ENCODE results near the gene CDK4.
A peak's percentile ranks its signal among the peaks of the same experiment; 100 is the strongest.

Gene CDK4

DNA sequence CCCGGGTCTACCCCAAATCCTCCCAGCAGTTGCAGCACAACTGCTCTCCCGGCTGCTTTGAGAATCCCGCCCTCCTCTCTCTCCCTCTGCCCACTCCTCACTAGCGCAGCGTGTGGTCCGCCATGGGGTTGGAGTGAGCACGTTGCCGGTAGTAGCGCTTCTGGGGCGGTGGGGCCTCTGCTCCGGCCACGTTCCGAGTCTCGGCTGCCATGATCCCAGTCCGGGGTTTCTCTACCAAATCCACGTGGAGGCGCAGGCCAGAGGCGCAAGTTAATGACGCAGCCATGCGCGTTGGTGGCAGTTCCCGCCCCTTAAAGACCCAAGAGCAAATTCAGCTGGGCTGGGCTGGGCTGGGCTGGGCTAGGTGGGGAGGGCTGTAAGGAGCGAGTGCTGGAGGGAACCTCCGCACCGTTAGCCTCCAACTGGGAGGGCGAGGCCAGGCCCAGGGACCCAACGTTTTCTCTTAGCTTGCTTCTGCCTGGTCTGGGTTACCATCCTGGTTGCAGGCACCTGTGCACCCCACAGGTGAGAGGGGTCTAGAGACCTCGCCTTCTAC is 19.8 kb upstream of the CDK4 start, which contains the start of gene METTL1:
METTL1 (minus strand) TSS at position 233 of the 556 bp plus-strand sequence; CDS start at position 211, 22 bp downstream.
- DNase-seq (ENCODE audit: low read depth in 2 of 2), result peak; percentile 83 to 84

DNA sequence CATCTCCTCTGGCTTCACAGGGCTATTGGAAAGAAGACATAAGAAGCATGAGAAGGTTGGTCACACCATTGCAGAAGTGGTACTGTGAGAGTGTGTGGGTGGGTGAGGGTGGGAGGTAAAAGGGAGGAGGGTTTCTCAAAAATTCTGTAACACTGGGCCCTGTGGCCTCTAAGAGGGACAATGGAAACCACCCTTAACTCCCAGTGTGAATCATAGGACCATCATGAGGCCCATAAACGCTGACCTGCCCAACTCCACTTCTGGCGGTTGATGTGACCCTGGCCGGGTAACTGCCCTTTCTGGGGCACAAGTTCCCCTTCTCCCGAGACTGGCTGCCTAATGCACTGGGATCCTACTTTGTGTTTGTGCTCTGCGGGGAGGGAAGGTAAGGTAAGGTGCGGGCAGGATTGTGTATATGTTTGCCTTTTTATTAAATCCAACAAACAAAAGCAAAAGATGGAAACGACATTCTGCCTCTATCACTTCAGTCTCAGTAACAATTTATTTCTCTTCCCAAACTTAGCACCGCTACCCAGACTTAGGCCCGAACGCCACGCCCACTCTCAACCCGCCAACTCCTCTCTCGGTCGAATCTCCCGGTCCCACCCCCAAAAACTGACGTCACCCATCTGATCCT is 19.2 kb upstream of the CDK4 start:
- peak; percentile 87 to 88 for DNase-seq (ENCODE audit: low read depth in 2 of 2)

DNA sequence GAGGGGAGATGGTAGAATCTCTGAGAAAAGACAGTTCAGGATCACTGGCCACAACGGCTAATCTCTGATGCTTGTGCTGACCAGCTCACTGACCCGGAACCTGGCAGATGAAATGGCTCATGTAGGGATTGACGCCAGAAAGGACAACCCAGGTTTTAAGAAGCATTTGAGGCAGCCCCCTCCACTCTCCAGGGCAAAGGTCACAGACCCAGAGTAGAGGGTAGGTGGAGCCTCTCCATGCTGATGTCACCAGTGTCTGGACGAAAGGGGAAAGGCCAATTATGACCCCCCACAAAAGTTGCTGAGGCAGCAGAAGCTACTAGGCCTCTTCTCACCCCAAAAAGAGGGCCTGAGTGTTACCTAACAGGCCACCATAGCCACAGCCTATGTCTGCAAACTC is 18.6 kb upstream of the CDK4 start:
- no peak for DNase-seq (ENCODE audit: low read depth in 2 of 2)

DNA sequence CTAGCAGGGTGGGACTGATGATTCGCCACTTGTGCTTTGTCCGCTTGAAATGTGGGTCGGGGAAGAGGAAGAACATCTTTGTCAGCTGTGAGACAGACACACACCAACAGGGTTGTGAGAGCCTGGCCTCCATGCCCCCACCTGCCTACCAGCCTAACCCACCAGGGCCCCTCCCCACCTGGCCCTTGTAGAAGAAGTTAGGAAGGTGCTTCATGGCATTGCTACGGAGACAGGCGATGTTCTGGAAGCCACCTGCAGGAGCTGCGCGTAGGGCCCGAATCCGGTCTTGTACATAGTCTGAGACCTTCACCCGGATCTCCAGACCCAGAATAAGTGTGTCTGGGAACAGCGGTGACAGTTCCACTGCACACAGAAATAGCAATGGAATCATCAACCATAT is 17.5 kb upstream of the CDK4 start:
- DNase-seq (ENCODE audit: low read depth in 2 of 2), result no peak

DNA sequence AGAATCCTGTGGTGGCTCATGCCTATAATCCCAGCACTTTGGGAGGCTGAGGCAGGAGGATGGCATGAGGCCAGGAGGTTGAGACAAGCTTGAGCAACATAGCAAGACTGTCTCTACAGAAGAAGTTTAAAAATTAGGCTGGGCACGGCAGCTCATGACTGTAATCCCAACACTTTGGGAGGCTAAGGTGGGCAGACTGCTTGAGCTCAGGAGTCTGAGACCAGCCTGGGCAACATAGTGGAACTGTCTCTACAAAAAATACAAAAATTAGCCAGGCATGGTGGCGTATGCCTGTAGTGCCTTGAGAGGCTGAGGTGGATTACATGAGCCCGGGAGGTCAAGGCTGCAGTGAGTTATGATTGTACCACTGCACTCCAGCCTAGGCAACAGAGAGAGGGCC is 15.8 kb upstream of the CDK4 start:
- no peak for DNase-seq (ENCODE audit: low read depth in 2 of 2)

DNA sequence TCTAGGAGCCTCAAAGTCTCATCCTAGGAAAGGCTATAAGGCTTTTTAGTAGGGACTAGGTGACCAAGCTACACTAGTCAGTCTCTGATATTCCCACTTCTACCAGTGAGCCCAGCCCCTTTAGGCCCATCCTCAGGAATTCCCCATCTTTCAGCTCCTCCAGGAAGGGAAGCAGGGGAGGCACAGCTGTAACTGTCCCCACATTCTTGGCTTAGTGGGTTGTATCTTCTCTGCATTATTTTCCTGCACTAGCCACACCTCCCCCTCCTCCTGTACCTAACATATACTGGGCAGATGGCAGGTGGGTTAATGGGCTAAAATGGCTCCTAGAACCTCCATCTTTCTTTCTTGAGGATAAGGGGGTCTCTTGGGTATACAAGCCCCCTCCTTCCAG is 15.2 kb upstream of the CDK4 start:
- no peak for DNase-seq (ENCODE audit: low read depth in 2 of 2)

DNA sequence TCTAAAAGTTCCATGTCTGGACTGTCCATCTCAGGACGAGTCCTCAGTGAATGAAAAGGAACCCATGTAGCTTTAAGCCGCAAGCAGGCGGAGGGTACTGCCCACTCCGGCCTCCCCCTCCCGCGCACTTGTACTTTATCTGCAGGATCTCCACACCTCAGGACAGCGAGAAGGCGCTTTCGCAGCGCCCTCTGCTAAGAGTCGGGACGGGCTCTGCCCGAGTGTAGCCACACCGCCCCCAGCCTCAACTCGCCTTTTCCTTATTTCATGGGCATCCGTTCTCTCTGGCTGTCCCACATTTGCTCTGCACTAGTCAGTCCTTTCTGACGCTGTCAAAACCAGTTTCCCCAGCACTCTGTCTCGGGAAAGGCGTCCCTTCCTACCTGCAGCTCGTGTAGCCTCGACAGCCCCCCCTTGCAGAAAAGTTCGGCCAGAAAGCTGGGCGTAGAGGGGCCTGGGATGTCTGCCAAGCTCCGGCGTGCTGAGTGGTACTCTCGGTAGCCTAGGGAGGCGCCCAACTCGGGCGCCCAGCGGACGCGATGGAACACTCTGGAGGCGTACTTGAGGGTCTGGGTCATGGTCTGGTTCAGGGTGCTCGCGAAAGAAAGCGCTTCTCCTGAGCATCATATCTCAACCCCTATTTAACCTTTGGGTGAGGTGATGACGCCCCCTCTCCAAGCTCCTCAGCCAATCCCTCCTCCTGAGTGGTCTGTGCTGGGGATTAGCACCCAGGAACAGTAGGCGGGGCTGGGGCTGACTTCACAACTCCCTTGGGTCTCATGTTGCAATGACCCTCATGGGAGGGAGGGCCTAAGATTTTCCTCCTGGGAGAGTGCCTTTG is 14.6 kb upstream of the CDK4 start, which contains the start of gene CYP27B1:
CYP27B1 (minus strand) TSS at position 615 of the 841 bp plus-strand sequence; CDS start at position 578, 37 bp downstream.
- no peak for DNase-seq (ENCODE audit: low read depth in 2 of 2)

DNA sequence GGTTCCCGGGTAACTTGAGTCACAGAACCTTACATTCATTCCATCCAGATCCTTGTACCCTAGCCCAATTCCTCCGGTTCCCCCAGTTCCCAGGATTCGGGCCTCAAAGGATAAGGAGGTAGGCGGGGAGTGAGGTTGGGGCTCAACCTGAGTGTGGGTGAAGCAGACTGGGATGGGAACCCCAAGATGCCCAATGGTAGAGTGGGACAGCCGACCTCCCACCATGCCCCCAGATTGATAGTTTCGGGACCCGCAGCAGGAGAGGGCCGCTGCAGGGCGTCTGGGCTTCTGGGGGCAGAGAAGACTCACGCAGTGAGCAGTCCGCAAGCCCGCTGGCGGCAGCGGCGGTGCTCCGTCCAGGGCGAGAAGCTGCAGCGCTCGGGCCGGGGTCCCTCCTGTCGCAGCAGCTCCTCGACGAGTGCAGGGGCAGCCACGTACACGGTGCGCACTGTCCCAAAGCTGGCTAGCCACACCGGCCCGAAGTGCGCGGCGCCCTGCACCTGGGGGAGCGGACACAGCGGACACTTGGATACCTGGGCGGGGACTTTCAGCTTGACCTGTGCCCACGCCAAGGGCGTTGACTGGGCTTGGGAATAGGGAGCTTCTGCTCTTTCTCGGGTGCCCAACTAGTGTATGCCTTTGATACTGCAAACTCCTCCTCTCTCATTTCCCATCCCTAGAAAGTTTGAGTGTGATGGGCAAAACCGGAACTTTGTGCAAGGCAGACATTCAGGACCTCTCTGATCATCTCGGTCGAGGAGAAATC is 13.8 kb upstream of the CDK4 start:
- DNase-seq (ENCODE audit: low read depth in 2 of 2), result no peak

DNA sequence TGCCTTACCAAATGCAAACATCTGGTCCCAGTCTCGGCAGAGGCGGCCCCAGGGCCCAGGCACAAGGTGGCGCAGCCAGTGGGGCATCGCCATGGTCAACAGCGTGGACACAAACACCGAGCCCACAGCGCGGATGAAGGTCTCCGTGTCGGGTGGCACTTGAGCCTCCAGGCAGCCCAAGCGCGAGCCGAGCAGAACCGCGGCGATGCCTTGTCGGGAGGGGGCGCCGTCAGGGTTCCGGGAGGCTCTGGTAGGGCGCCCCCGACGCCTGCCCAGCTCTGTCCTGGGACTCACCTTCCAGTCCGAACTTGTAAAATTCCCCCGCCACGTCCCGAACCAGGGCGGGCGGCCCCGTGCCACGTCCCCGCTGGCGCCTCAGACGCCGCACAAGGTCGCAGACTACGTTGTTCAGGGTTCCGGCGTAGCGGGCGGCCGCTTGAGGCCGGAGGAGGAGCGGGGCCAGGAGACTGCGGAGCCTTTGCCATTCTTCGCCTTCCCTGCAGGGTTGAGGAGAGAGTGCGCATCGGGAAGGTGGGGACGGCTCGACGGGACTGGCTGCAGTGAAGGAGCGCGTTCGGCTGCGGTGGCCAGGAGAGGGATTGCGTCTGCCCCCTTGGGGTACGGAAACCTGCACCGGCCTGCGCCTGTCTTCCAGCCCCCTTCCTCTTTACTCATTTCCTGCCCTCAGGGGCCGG is 13.0 kb upstream of the CDK4 start:
- peak in 1 of 2 donors; percentile 63 for DNase-seq (ENCODE audit: low read depth in 2 of 2)

DNA sequence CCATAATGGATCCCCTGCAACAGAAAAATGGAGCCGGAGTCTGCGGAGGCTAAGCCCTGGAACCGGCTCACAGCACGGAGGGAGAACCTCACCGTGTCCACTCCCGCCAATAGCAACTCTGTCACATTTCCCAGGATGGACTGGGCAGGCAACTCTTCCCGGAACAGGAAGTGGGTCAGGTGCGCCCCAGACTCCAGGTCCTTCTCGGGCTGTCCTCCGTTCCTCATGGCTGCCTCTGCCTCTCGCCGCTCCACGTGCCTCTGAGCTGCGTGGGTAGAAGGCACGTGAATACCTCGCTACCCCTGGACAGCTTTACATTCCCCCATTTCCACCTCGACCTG is 12.5 kb upstream of the CDK4 start:
- peak in 1 of 2 donors; percentile 41 for DNase-seq (ENCODE audit: low read depth in 2 of 2)

DNA sequence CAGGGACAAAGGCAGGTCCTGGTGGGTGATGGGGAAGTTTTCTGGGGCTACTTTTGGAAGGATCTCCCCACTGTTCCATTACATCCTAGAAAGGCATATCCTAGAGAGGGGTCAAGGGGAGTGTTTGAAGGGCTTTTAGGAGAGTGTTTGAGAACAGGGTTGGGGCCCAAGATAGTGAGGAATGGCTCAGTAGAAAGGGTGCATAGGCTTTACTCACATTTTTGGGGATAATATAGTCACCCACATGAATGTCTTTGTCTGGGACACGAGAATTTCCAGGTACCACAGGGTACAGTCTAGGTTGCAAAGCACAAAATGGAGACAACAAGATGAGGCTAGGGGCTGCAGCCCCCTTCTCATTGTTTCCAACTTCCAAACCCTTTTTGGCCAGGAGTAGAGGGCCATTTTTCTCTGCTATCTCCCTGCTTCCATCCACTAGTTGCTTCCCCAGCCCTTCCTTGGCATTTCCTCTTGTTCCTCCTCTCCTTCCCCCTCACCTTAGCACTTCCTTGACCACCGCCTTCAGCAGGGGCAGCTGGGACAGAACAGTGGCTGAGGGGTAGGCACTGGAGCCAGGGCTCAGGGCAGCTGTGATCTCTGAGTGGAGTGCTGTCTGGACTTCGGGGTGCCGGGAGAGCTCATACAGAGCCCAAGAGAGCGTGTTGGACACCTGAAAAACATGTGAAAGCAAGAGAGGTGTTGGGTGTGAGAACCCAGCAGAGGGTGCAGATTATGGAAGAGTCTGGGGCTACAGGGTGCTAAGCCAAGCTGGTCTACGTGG is 12.0 kb upstream of the CDK4 start:
- no peak for DNase-seq (ENCODE audit: low read depth in 2 of 2)

DNA sequence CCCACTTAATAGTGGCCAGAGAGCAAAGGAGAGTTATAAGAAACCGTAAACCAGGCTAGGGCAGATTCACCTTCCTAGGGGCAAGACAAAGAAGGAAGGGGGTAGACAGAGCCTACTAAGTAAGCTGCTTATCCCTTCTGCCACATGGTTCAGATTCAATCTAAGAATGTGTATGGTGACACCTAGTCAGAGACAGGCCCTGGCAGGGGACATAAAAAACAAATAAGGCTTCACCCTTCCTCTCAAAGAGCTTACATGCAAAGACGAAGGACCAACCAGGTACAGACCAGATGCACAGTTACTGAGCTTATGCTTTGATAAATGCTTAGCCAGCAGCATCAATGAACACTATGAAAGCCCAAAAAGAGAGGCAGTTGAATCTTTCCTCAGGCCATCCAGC is 10.4 kb upstream of the CDK4 start:
- no peak for DNase-seq (ENCODE audit: low read depth in 2 of 2)

DNA sequence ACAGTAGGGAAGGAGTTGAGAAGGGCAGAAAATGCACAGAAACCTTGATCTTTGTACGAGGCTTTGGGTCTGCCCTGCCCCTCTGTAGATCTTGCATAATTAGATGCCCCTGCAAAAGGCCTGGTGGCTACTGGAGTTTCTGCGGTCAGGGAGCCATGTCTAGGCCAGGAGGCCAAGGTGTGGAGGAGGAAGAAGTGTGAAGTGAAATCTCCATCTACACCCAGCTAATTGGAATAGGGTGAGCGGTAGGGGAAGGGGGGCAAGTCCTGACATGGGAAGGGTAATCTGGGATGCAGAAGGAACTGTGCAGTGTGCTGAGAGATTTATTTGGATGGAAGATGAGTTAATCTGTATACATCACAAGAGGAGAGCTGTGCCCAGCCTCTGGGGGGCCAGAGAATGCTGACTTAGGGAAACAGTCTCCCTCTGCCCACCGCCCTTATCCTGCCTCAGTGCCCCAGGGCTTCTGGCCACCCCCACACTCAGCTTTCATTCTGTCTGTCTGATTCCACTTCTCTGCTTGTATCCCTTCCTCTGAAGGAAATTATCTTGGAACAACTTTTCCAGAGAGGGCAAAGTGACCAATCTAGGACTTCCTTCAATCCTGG is 9.4 kb upstream of the CDK4 start:
- DNase-seq (ENCODE audit: low read depth in 2 of 2), result no peak

DNA sequence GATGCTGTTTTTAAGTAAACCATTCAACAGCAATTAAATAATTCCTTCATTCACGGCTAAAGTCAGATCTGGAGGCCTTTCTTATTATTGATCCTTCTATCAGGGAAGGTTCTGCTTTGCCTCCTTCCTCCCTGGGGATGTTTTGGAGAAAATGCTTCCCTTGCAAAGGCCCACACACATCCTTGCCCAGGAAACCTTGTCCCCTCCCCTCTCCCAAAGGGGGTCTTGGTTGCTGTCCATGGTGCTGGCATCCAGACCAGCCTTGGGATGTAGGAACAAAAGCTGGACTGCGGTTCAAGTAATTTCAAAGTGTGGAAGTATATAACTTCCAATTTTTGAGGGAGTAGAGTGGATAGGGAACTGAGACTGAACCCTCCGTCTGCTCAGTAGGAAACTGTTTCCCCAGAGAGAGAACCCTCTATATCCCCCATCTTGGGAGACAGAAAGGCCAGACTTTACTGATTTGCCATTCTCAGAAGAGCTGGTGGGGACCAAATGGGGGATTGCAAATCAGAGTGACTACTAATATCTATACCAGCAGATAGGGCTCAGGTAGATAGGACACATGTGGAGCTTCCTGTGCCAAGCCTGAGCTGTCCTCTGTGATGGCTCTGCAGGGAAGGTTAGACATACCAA is 8.4 kb upstream of the CDK4 start:
- DNase-seq (ENCODE audit: low read depth in 2 of 2), result no peak

DNA sequence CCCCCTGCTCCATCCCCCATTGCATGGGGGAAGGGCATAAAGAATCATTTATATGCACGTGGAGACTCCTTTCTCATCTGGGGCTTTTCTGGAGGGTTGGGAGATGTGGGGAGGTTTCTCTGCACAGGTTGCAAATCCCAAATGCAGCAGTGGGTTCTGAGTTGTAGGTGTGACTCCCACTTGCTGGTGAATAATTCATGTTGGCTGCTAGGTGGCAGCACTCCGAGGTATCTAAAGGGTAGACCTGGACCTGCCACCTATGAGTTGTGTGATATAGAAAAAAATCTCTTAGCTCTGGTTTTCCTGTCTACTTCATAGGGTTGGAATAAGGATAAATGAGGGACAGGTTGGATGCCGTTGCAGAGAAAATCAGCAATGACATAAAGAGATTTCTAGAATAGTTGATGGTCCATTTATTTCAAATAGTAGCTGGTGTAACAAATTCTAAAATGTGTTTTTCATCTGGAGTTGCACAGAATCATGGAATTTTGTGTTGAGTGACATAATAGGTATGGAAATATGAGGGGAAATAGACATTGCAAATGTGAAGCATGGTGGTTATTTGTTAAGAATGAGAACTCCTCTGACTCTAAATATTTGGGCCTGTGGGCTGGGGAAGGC is 7.4 kb upstream of the CDK4 start:
- DNase-seq (ENCODE audit: low read depth in 2 of 2), result no peak

DNA sequence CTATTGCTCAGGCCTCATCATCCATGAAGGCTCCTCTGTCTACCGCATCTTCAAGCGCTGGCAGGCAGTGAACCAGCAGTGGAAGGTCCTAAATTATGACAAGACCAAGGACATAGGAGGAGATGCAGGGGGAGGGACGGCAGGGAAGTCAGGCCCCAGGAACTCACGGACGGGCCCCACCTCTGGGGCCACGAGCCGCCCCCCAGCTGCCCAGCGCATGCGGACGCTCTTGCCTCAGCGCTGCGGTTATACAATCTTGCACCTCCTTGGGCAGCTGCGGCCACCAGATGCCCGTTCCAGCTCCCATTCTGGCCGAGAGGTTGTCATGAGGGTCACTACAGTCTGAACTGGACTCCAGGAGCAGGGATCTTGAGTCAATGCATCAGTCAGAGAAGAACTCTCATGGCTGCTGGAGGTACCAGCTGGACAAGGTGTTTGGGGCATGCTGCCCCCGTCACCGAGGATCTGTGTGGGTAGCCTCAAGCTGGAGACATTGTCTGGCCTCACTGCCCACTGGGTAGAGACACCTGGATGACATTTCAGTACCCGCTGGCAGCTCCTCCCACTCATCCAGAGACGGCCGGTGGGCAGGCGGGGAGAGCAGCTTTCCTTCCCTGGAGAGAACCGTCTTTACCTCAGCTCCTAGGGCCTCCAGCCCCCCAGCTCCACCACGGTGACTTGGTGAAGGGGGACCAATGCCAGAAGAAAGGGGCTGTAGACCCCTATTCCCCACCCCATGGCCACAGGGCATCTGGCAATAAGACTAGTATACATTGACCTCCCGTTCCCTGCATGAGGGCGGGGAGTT is 6.6 kb upstream of the CDK4 start:
- no peak for DNase-seq (ENCODE audit: low read depth in 2 of 2)

DNA sequence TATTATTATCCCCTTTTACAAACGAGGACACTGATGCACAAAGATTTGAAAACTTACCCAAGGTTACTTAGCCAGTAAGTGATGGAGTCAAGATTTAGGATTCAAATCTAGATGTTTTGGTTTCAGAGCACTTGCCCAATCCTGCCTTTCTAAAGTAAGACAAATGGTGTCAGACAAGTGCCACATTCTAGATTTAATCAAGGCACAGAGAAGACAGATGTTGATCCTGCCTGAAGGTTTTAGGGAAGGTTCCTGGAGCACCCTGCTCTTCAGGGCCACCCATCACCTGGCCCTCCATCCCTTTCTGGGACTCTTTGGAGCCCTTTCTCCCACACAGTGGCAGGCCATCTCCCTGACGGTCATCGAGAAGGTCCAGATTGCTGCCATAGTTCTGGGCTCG is 5.7 kb upstream of the CDK4 start:
- DNase-seq (ENCODE audit: low read depth in 2 of 2), result no peak
